Jurkat, Clone E6-1 (cell line): Measurements from ENCODE around the gene CHMP5.

Experiments
- DNase-seq: peaks from one replicate; pipeline ENCODE4 v3.0.0-alpha.2; 2011; ENCODE audit warnings: low read depth, low spot score
- H3K4me3 ChIP-seq: 2 replicates; pipeline ENCODE4 v1.5.1; 2011; ENCODE audit warnings: mild to moderate bottlenecking, low read length, control low read depth, moderate library complexity

CHMP5 gene

GRCh38 chr9:33267151-33267767 lies 2.4 kb downstream of the CHMP5 start:
- DNase-seq, result no peak
- no peak overlapping the region for H3K4me3 ChIP-seq

DNA sequence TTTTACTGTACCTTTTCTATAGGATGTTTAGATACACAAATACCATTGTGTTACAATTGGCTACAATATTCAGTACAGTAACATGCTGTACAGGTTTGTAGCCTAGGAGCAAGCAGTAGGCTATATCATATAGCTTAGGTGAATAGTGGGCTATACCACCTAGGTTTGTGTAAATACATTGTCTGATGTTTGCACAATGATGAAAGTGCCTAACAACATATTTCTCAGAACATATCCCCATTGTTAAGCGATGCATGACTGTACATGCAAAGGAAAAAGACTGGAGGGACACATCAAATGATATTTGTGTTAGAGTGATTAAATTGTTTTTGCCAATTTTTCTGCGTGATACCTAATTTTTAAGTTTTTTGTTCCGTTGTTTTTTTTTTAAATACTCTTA lies 5.3 kb downstream of the CHMP5 start:
- H3K4me3 ChIP-seq, result no peak overlapping the region
- no peak for DNase-seq

DNA sequence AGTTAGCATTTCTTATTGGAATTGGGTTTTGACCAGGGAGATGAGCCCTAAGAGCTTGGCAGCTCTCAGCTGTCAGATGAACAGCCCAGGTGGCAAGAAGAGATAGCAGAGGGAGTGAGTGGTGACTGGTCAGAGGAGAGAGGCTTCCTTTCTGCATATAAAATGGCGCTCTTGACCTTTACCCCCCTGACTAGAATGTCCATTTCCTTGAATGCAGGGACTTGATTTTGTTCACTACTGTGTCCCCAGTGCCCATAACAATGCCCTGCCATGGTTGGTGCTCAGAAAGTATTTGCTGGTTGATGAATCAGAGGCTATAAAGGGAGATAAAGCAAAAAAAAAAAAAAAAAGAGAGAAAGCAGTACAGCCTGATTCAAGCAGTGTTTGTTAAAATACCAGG lies 7.2 kb downstream of the CHMP5 start:
- DNase-seq, result no peak
- no peak overlapping the region for H3K4me3 ChIP-seq

DNA sequence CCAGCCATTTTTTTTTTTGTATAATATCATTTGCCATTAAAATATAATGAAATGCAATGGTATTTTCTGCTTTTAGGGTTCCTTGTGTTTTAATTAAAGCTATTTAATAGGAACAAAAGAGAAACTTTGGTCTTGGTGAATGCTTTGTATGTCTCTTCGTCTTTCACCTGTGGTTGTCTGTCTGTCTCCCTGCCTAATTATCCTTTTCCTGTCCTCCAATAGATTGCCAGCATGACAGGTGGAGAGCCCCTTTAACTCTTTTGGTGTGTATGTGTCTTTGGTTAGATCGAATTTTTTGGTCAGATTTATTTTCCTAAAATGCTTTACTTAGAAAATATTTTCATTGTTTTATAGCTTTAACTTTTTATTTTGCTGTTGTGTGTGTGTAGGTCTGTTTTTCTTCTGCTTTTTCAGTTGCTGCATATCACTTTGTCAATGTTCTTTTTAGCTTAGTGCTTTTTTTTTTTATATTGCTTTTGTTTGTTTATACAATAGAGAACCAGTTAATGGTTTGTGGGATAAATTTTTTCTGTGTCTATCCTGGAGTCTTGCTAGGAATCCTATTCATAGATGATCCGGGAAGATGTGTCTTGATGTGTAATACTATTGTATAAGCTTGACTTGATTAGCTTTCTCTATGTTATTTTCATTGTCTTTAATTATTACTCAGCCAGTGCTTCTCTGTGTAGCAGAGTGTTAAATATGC lies 8.6 kb downstream of the CHMP5 start:
- DNase-seq, result no peak

GRCh38 chr9:33273972-33274328 lies 9.1 kb downstream of the CHMP5 start:
- no peak for DNase-seq
- no peak overlapping the region for H3K4me3 ChIP-seq

More for the DNA sequence above, 8.6 kb downstream of the CHMP5 start:
- no peak overlapping the region for H3K4me3 ChIP-seq

- no peak overlapping the region for H3K4me3 ChIP-seq
- no peak for DNase-seq
These were observed 12.6 kb downstream of the CHMP5 start for GRCh38 chr9:33277484-33277883.

- no peak for DNase-seq
- H3K4me3 ChIP-seq, result no peak overlapping the region
These were observed 20.7 kb downstream of the CHMP5 start for GRCh38 chr9:33285502-33285901.

- no peak overlapping the region for H3K4me3 ChIP-seq
- DNase-seq, result peak; percentile 73
These were observed 22.2 kb downstream of the CHMP5 start for GRCh38 chr9:33287087-33287490.

DNA sequence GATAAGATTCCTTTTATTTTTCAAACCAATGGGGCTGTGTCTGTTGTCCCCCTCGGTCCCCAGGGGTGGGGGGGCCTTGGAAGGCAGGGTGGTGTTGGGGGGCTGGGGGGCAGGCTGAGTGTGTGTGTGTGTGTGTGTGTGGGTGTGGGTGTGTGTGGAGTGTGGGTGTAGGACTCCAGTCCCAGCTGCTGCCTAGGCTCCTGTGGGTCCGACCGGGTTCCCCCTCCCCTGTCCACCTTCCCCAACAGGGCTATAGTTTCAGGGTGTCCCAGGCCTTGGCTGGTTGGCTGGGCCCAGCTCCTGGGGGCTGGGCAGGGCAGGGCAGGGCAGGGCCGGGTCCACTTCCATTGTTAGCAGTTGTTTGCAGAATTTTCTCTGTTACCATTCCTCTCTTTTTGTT lies 23.4 kb downstream of the CHMP5 start:
- H3K4me3 ChIP-seq, result no peak overlapping the region
- no peak for DNase-seq

GRCh38 chr9:33288828-33289483 lies 24.1 kb downstream of the CHMP5 start:
- peak overlapping the region; percentile 99 for H3K4me3 ChIP-seq
- no peak for DNase-seq

- no peak for DNase-seq
- H3K4me3 ChIP-seq, result peak overlapping the region; percentile 99
These were observed 24.6 kb downstream of the CHMP5 start for GRCh38 chr9:33289496-33289895.

DNA sequence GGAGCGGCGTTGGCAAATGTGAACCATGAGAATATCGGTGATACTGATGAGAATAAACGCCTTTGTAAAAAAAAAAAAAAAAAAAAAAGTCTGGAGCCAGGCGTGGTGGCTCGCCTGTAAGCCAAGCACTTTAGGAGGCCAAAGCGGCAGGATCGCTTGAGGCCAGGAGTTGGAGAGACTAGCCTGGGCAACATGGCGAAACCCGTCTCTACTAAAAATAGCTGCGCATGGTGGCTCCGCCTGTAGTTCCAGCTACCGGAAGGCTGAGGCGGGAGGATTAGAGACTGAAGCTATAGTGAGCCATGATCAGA lies 25.0 kb downstream of the CHMP5 start:
- peak overlapping the region; percentile 99 for H3K4me3 ChIP-seq
- DNase-seq, result no peak

DNA sequence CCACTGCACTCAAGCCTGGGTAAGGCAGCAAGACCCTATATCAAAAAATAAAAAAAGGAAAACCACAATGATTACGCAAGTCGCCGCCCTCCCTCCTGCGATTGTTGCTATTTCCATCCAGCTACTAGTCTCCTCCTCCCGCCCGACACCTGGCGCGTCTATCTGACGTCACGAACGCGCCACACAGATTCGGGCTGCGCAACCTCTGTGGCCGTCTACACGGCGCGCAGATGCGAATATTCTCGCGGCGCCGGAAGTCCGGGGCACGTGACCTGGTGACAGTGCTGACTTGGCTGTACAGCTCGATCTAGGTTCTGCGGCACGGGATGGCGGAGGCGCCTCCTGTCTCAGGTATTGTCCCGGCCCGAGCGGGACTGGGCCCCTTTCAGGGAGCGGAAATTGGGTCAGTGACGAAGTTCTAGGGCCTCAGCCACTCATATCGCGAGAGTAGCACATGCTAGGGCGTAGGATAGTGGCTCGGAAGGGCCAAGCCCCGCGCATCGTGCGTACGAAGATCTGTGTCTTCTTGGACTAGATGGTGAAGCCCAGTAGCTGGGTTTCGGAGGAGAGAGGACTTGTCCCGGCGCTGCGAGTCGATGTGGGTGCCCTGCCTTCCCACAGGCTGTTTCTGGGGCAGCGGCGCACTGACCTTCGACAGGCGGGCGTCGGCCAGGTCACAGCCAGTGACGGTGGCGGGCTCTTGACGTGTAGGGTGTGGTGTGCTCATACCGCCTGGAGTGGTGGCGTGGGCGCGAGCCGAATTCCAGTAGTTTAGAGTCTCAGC lies 25.6 kb downstream of the CHMP5 start, which contains the start of gene NFX1:
TSS of gene NFX1 (plus strand) at position 270 of the 784 bp plus-strand sequence. CDS start at position 327, 57 bp downstream.
- H3K4me3 ChIP-seq, result peak within 1 kb of the TSS; percentile 99
- DNase-seq, result peak; percentile 99

DNA sequence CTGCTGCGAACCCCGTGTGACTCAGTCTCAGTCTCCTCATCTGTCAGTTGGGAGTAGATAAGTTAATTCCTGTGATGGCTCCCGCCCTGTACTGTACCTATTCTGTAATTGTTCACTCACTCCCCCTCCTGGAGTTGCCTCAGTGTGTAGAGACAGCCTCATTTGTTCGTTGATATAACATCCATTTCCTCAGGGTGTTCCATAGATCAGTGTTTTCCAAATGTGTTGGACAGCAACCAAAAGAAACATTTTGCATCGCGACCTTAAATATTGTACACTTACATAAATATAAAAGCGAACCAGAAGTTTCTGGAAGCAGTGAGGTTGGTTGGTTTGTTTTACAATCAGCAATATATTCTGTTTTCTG lies 26.2 kb downstream of the CHMP5 start:
- peak; percentile 27 for DNase-seq
- peak overlapping the region; percentile 99 for H3K4me3 ChIP-seq

DNA sequence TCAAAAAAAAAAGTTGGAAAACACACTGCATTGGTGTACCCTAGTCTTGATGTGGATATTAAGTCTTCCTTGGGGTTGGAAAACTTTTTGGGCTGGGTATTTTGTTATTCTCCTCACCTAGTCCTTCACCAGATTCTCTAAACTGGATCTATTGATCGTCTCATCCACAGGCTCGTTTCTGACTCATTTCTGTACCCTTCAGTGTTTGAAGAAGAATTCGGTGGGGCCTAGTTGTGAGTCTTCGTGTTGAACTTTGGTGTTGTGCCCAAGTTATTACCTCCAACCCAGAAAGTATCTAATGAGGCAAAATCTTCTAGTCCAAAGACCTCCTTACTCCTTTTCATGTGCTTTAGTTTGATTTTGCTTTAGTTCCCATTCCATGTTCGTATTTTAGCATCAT lies 27.1 kb downstream of the CHMP5 start:
- DNase-seq, result no peak
- no peak overlapping the region for H3K4me3 ChIP-seq

DNA sequence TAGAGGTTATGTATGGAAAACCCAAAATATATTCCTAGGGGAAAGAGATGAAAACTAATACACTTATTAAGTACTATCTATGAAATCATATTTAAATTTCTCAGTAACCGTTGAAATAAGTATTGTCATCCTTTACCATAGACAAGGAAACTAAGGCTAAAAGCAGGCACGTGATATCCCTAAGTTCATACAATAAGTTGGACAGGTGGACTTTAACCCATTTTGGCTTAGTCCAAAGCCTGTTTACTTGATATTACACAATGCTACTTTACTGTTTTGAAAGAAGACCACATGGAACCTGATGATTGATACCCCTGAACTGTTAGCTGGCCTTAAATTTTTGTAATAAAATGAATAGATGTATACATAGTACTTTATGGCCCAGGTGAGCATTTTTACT lies 28.9 kb downstream of the CHMP5 start:
- no peak for DNase-seq
- no peak overlapping the region for H3K4me3 ChIP-seq

DNA sequence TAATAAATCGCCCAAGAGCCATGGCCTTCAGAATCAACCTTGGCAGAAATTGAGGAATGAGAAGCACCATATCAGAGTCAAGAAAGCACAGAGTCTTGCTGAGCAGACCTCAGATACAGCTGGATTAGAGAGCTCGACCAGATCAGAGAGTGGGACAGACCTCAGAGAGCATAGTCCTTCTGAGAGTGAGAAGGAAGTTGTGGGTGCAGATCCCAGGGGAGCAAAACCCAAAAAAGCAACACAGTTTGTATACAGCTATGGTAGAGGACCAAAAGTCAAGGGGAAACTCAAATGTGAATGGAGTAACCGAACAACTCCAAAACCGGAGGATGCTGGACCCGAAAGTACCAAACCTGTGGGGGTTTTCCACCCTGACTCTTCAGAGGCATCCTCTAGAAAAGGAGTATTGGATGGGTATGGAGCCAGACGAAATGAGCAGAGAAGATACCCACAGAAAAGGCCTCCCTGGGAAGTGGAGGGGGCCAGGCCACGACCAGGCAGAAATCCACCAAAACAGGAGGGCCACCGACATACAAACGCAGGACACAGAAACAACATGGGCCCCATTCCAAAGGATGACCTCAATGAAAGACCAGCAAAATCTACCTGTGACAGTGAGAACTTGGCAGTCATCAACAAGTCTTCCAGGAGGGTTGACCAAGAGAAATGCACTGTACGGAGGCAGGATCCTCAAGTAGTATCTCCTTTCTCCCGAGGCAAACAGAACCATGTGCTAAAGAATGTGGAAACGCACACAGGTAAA lies 30.0 kb downstream of the CHMP5 start:
- no peak for DNase-seq
- H3K4me3 ChIP-seq, result no peak overlapping the region

DNA sequence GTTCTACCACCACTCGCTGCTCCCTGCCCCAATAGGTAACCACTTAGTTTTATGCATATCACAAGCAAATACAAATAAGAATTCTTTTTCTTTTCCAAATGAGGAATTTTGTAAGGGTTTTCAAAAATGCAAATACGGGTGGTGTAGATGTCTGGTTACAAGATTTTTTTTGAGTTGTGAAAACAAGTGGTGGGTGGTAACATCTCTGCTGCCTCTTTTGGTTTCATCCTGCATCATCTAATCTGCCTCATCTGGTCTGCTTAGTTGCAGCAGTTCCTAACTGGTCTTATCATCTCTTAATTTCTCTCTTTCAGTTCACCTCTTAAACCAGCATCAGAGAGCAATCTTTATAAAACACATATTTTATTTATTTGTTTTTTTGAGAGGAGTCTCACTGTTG lies 30.7 kb downstream of the CHMP5 start:
- H3K4me3 ChIP-seq, result no peak overlapping the region
- no peak for DNase-seq

GRCh38 chr9:33297432-33297831 lies 32.6 kb downstream of the CHMP5 start:
- DNase-seq, result peak; percentile 87
- no peak overlapping the region for H3K4me3 ChIP-seq
